A549 (cell line): ENCODE measurements around the gene PDE4D.

Experiments used
- CEBPB ChIP-seq, 2 experiments: fragments of >200 bp in 1 of 2; sonication (Bioruptor Twin) in 1 of 2; formaldehyde crosslinking in 1 of 2; IDR thresholded peaks; 2 replicates each; pipeline ENCODE4 v1.6.1; 2012 to 2016
- CTCF ChIP-seq: fragments of >200 bp; sonication (Bioruptor Twin); formaldehyde crosslinking; IDR thresholded peaks from 3 replicates; pipeline ENCODE4 v1.5.1; 2016
- EP300 ChIP-seq, 2 experiments: fragments of >200 bp; sonication (Bioruptor Twin); formaldehyde crosslinking; IDR thresholded peaks; 2 replicates in 1 of 2; 3 replicates in 1 of 2; pipeline ENCODE4 v1.6.1; 2016 to 2017
- JUN ChIP-seq, 2 experiments: fragments of >200 bp; sonication (Bioruptor Twin); formaldehyde crosslinking; IDR thresholded peaks; 2 replicates in 1 of 2; 3 replicates in 1 of 2; pipeline ENCODE4 v1.6.1; 2016 to 2017
- MAX ChIP-seq: IDR thresholded peaks from 2 replicates; pipeline ENCODE4 v1.6.1; 2012
- NR3C1 ChIP-seq: fragments of >200 bp; sonication (Bioruptor Twin); formaldehyde crosslinking; IDR thresholded peaks from 3 replicates; pipeline ENCODE4 v1.6.1; 2017
- POLR2A ChIP-seq: IDR thresholded peaks from 2 replicates; pipeline ENCODE4 v1.6.1; 2012; ENCODE audit warnings: mild to moderate bottlenecking, low read length
- RAD21 ChIP-seq, 2 experiments: fragments of >200 bp in 1 of 2; sonication (Bioruptor Twin) in 1 of 2; formaldehyde crosslinking in 1 of 2; IDR thresholded peaks in 1 of 2; conservative IDR thresholded peaks in 1 of 2; 2 replicates in 1 of 2; 3 replicates in 1 of 2; pipeline ENCODE4 v1.6.1; 2012 to 2018; ENCODE audit warnings: inconsistent platforms in 1 of 2
- REST ChIP-seq: fragments of 200-600 bp; sonication (generic); IDR thresholded peaks from 2 replicates; pipeline ENCODE4 v1.6.1; 2016; ENCODE audit warnings: antibody characterized with exemption, mild to moderate bottlenecking, moderate library complexity
- RFX5 ChIP-seq: fragments of 450-650 bp; IDR thresholded peaks from 2 replicates; pipeline ENCODE4 v1.7.1; 2014; ENCODE audit warnings: antibody characterized with exemption, mild to moderate bottlenecking, moderate library complexity
- RNF2 ChIP-seq: fragments of 200-600 bp; sonication (generic); IDR thresholded peaks from 2 replicates; pipeline ENCODE4 v1.6.1; 2016; ENCODE audit warnings: low read depth, mild to moderate bottlenecking, antibody characterized with exemption, moderate library complexity, borderline replicate concordance

- TF ChIP-seq REST = no peak
- TF ChIP-seq CTCF = no peak
- TF ChIP-seq RAD21 (conservative IDR thresholded peaks at IDR 0.05 in 1 of 2, IDR thresholded peaks at IDR 0.05 in 1 of 2) = no peak
- TF ChIP-seq POLR2A = no peak
- TF ChIP-seq RNF2 = no peak
- no peak for TF ChIP-seq EP300 (IDR thresholded peaks at IDR 0.05)
- no peak for TF ChIP-seq MAX
- no peak for TF ChIP-seq RFX5
- TF ChIP-seq CEBPB (IDR thresholded peaks at IDR 0.05) = no peak
- TF ChIP-seq NR3C1 = no peak
- no peak for TF ChIP-seq JUN (IDR thresholded peaks at IDR 0.05)
Observed at GRCh38 chr5:59749782-59750520, 143.6 kb downstream of the PDE4D start.
